HAP-1 (cell line): ENCODE measurements around the gene METTL24.
"Not testable (repeated sequence)": the region's sequence is repeated elsewhere in the genome, so short reads cannot be mapped to it uniquely, and the experiment has no call there.

Experiments
- DNase-seq, 2 experiments: peaks; one replicate each; pipeline ENCODE4 v3.0.0-alpha.2; 2016 to 2020; ENCODE audit warnings: low spot score in 2 of 2
- H3K27me3 ChIP-seq: fragments of 250-450 bp; sonication (Bioruptor Pico); 2 replicates; pipeline ENCODE4 v1.5.1; 2020; ENCODE audit warnings: low read depth, mild to moderate bottlenecking, moderate library complexity
- H3K36me3 ChIP-seq: fragments of 250-450 bp; sonication (Bioruptor Pico); replicated peaks from 2 replicates; pipeline ENCODE4 v1.5.1; 2020; ENCODE audit warnings: mild to moderate bottlenecking
- H3K4me1 ChIP-seq: fragments of 250-450 bp; sonication (Bioruptor Pico); 2 replicates; pipeline ENCODE4 v1.5.1; 2020; ENCODE audit warnings: mild to moderate bottlenecking
- H3K4me3 ChIP-seq: fragments of 250-450 bp; sonication (Bioruptor Pico); 2 replicates; pipeline ENCODE4 v1.5.1; 2020; ENCODE audit warnings: mild to moderate bottlenecking, moderate library complexity
- H3K9me3 ChIP-seq: fragments of 250-450 bp; sonication (Bioruptor Pico); 2 replicates; pipeline ENCODE4 v1.5.1; 2020; ENCODE audit warnings: mild to moderate bottlenecking, moderate library complexity
- in situ Hi-C: fragments of 300-500 bp; cut with MboI; formaldehyde crosslinking; loops from 3 replicates; pipeline ENCODE4 v1.14.3; 2020; ENCODE audit warnings: low sequenced_read_pairs, inconsistent platforms, mixed read lengths

Gene METTL24

GRCh38 chr6:110324548-110324947 lies 33.6 kb downstream of the METTL24 start:
- Histone ChIP-seq H3K27me3 (no peaks in the 10 kb centered on the region), H3K4me1 (peaks cover 20% of the 10 kb centered on the region), H3K4me3 (no peak overlapping the region), H3K36me3 (no peaks in the 10 kb centered on the region), H3K9me3 (no peaks in the 10 kb centered on the region)
- in situ Hi-C loops = no loop called here
- DNase-seq = no peak

- H3K4me3 ChIP-seq = no peak overlapping the region
- in situ Hi-C loops = no loop called here
- no peaks in the 10 kb centered on the region for H3K27me3 ChIP-seq
Measured at GRCh38 chr6:110323258-110323657, 34.9 kb downstream of the METTL24 start.

GRCh38 chr6:110322874-110323242 lies 35.3 kb downstream of the METTL24 start:
- DNase-seq = no peak
- Histone ChIP-seq H3K4me3 (no peak overlapping the region), H3K9me3 (no peaks in the 10 kb centered on the region), H3K36me3 (no peaks in the 10 kb centered on the region), H3K27me3 (no peaks in the 10 kb centered on the region), H3K4me1 (peaks cover 5% of the 10 kb centered on the region)
- in situ Hi-C loops = no loop called here

More at GRCh38 chr6:110323258-110323657, 34.9 kb downstream of the METTL24 start:
- H3K4me1 ChIP-seq = peaks cover 9% of the 10 kb centered on the region
- no peak for DNase-seq
- no peaks in the 10 kb centered on the region for H3K9me3 ChIP-seq
- no peaks in the 10 kb centered on the region for H3K36me3 ChIP-seq

- Histone ChIP-seq H3K36me3 (no peaks in the 10 kb centered on the region), H3K4me3 (no peak overlapping the region), H3K27me3 (no peaks in the 10 kb centered on the region), H3K9me3 (no peaks in the 10 kb centered on the region), H3K4me1 (peaks cover 3% of the 10 kb centered on the region; the same call in 1 of the 2 replicates)
- in situ Hi-C loops = no loop called here
- no peak for DNase-seq
Measured at GRCh38 chr6:110322151-110322873, 35.8 kb downstream of the METTL24 start.

GRCh38 chr6:110320307-110320706 lies 37.8 kb downstream of the METTL24 start:
- no peaks in the 10 kb centered on the region for H3K27me3 ChIP-seq

GRCh38 chr6:110319843-110320242 lies 38.3 kb downstream of the METTL24 start:
- in situ Hi-C loops = no loop called here
- no peaks in the 10 kb centered on the region for H3K36me3 ChIP-seq
- no peaks in the 10 kb centered on the region for H3K27me3 ChIP-seq
- peaks cover 3% of the 10 kb centered on the region; the same call in 1 of the 2 replicates for H3K4me1 ChIP-seq
- DNase-seq = no peak
- H3K4me3 ChIP-seq = no peak overlapping the region
- no peaks in the 10 kb centered on the region for H3K9me3 ChIP-seq

More at GRCh38 chr6:110320307-110320706, 37.8 kb downstream of the METTL24 start:
- DNase-seq = no peak
- Histone ChIP-seq H3K4me3 (no peak overlapping the region), H3K36me3 (no peaks in the 10 kb centered on the region), H3K4me1 (peaks cover 3% of the 10 kb centered on the region; the same call in 1 of the 2 replicates), H3K9me3 (no peaks in the 10 kb centered on the region)
- in situ Hi-C loops = no loop called here

GRCh38 chr6:110319381-110319780 lies 38.8 kb downstream of the METTL24 start:
- H3K36me3 ChIP-seq = no peaks in the 10 kb centered on the region
- in situ Hi-C loops = no loop called here
- H3K27me3 ChIP-seq = no peaks in the 10 kb centered on the region
- H3K4me3 ChIP-seq = no peak overlapping the region
- peaks cover 3% of the 10 kb centered on the region; the same call in 1 of the 2 replicates for H3K4me1 ChIP-seq
- no peaks in the 10 kb centered on the region for H3K9me3 ChIP-seq
- DNase-seq = no peak

GRCh38 chr6:110318971-110319370 lies 39.2 kb downstream of the METTL24 start:
- no peaks in the 10 kb centered on the region for H3K36me3 ChIP-seq
- peaks cover 3% of the 10 kb centered on the region; the same call in 1 of the 2 replicates for H3K4me1 ChIP-seq
- in situ Hi-C loops = no loop called here
- no peak for DNase-seq
- H3K27me3 ChIP-seq = no peaks in the 10 kb centered on the region
- no peaks in the 10 kb centered on the region for H3K9me3 ChIP-seq
- no peak overlapping the region for H3K4me3 ChIP-seq

GRCh38 chr6:110317646-110318045 lies 40.5 kb downstream of the METTL24 start:
- DNase-seq = no peak
- in situ Hi-C loops = no loop called here
- H3K36me3 ChIP-seq = no peaks in the 10 kb centered on the region
- H3K27me3 ChIP-seq = no peaks in the 10 kb centered on the region
- no peaks in the 10 kb centered on the region for H3K9me3 ChIP-seq
- peaks cover under 1% of the 10 kb centered on the region; the same call in 1 of the 2 replicates for H3K4me1 ChIP-seq
- H3K4me3 ChIP-seq = no peak overlapping the region

GRCh38 chr6:110317189-110317588 lies 41.0 kb downstream of the METTL24 start:
- peaks cover 3% of the 10 kb centered on the region for H3K4me1 ChIP-seq
- DNase-seq = no peak
- no peaks in the 10 kb centered on the region for H3K9me3 ChIP-seq
- H3K36me3 ChIP-seq = no peaks in the 10 kb centered on the region
- H3K4me3 ChIP-seq = no peak overlapping the region
- in situ Hi-C loops = no loop called here
- H3K27me3 ChIP-seq = no peaks in the 10 kb centered on the region

GRCh38 chr6:110315869-110316398 lies 42.2 kb downstream of the METTL24 start:
- H3K27me3 ChIP-seq = no peaks in the 10 kb centered on the region
- H3K4me3 ChIP-seq = no peak overlapping the region
- no peak for DNase-seq
- in situ Hi-C loops = no loop called here
- no peaks in the 10 kb centered on the region for H3K9me3 ChIP-seq
- peaks cover 10% of the 10 kb centered on the region for H3K4me1 ChIP-seq
- H3K36me3 ChIP-seq = no peaks in the 10 kb centered on the region

- in situ Hi-C loops = no loop called here
- DNase-seq = no peak
- peaks cover 10% of the 10 kb centered on the region for H3K4me1 ChIP-seq
- H3K36me3 ChIP-seq = no peaks in the 10 kb centered on the region
- no peaks in the 10 kb centered on the region for H3K27me3 ChIP-seq
- H3K9me3 ChIP-seq = no peaks in the 10 kb centered on the region
- no peak overlapping the region for H3K4me3 ChIP-seq
Measured at GRCh38 chr6:110315207-110315868, 42.8 kb downstream of the METTL24 start.

- in situ Hi-C loops = no loop called here
Measured at GRCh38 chr6:110310861-110311446, 47.2 kb downstream of the METTL24 start.

GRCh38 chr6:110309432-110309831 lies 48.7 kb downstream of the METTL24 start:
- peaks cover 10% of the 10 kb centered on the region for H3K4me1 ChIP-seq
- in situ Hi-C loops, H3K9me3 ChIP-seq, H3K27me3 ChIP-seq, DNase-seq, H3K36me3 ChIP-seq, H3K4me3 ChIP-seq: not testable (repeated sequence)

More at GRCh38 chr6:110310861-110311446, 47.2 kb downstream of the METTL24 start:
- H3K9me3 ChIP-seq = no peaks in the 10 kb centered on the region
- H3K4me3 ChIP-seq = no peak overlapping the region
- no peaks in the 10 kb centered on the region for H3K27me3 ChIP-seq
- no peaks in the 10 kb centered on the region for H3K36me3 ChIP-seq
- no peak for DNase-seq
- H3K4me1 ChIP-seq = peaks cover 10% of the 10 kb centered on the region
